SH-SY5Y (cell line): ENCODE measurements around the gene PET100.

ENCODE experiments used
- GATA2 ChIP-seq: IDR thresholded peaks from 2 replicates; pipeline ENCODE4 v1.6.1; 2011; ENCODE audit warnings: mild to moderate bottlenecking, low read depth, low read length
- GATA3 ChIP-seq: IDR thresholded peaks from 2 replicates; pipeline ENCODE4 v1.6.1; 2011; ENCODE audit warnings: low read depth, mild to moderate bottlenecking, low read length, moderate library complexity

- TF ChIP-seq GATA2 (no peak), GATA3 (no peak)
Measured at GRCh38 chr19:7676376-7676775, 46.8 kb downstream of the PET100 start.
